GM10847 (cell line): Measurements from ENCODE around the gene JAK3.

Source experiments
- POLR2A ChIP-seq: IDR thresholded peaks from 2 replicates; pipeline ENCODE4 v1.6.1; 2011; ENCODE audit not compliant: insufficient read length; ENCODE audit errors: extremely low read depth

Gene JAK3

DNA sequence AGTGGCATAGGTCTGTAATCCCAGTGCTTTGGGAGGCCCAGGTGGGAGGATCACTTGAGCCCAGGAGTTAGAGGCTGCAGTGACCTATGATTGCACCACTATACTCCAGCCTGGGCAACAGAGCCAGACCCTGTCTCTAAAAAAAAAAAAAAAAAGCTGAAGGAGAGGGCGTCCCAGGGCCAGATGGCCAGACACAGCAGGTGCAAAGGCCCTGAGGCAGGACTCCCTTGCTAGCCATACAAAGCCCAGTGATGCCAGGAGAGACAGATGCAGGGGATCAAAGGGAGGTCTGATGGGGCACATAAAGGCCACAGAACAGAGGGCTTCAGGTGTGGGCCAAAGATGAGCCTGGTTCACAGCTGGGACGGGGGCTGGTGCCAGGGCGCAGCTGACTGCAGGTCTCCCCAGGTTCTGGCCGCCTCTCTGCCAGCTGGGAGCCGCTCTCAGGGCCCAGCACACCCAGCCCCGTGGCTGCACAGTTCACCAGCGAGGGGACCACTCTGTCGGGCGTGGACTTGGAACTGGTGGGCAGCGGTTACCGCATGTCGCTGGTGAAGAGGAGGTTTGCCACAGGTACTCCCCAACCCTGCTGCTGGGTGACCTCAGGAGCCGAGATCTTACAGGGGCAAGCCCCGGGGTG is 60.4 kb downstream of the JAK3 start:
- no peak for TF ChIP-seq POLR2A

DNA sequence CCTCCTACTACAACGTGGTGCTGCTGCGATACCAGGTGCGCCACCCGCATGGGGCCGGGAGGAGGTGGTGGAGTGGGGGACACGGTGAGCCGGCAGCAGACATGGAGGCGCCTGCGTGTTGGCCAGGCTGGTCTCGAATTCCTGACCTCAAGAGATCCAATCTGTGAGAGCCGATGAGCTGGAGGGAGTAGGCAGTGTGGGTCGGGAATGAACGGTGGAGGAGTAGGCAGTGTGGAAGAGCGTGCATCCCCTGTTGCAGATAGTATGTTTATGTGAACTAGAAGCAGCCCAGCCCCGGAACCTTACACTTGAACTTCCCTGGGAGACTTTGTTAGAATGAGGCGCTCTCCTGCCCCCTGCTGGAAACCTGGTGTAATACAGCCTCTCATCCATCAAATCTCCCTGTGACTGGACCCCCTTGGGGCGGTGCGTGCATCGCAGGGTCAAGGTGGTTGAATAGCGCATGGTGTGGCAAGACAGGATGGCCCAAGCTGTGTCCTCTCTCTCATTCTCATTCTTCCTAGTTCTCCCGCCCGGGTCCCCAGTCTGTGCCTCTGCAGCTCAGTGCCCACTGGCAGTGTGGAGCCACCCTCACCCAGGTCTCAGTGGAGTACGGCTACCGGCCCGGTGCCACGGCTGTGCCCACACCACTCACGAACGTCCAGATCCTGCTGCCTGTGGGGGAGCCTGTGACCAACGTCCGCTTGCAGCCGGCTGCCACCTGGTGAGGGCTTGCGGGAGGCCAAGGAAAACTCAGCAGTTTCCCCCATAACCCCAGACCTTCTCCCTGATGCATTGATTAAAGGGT is 63.4 kb downstream of the JAK3 start:
- no peak for TF ChIP-seq POLR2A

DNA sequence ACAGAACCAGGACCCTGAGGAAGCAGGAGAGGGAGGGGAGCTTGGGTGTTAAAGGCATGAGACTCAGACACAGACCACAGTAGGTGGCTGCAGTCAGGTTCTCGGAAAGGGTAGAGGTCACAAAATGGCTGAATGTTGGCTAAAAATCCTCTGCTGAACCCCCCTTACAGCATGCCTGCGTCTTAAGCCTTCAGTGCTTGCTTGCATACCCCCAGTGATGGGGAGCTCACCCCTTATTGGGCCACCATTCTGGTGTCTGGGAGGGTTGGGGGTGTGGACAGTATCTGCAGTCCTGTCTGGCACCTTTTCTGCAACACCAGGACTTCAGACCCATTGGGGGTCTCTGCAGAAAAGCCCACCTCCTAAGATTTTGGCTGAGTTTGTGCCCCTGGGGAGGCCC is 67.0 kb downstream of the JAK3 start:
- no peak for TF ChIP-seq POLR2A

DNA sequence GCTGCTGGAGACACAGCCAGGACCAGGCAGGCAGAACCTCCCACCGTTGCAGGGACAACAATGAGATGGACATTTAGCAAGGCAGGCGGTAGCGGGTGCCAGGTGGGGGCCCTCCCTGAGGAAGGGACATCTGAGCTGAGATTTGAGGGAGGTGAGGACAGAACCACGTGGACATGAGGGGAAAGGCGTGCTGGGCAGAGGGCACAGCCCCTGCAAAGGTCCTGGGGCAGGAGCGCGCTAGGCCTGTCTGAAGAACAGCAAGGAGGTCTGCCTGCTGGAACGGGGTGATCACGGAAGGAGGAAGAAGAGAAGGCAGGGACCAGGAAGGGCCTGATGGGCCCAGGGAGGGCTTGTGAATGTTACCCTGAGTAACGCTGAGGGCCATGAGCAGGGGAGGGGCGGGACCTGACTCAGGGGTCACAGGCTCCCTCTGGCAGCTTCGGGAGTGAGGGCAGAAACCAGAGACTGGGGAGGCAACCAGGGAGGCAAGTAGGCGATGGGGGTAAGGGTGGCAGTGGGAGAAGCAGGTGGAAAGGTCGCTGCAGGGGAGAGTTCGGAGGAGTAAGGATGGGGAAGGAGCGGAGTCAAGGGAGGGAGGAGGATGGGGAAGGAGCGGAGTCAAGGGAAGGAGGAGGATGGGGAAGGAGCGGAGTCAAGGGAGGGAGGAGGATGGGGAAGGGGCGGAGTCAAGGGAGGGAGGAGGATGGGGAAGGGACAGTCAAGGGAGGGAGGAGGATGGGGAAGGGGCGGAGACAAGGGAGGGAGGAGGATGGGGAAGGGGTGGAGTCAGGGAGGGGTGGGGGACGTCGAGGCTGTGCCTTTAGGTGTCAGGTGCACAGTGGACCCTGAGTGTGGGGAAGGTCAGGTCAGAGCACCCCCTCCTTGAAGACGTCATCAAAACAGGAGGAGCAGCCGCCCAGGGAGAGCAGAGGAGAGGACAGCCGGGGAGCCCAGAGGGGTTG is 68.5 kb downstream of the JAK3 start:
- no peak for TF ChIP-seq POLR2A

DNA sequence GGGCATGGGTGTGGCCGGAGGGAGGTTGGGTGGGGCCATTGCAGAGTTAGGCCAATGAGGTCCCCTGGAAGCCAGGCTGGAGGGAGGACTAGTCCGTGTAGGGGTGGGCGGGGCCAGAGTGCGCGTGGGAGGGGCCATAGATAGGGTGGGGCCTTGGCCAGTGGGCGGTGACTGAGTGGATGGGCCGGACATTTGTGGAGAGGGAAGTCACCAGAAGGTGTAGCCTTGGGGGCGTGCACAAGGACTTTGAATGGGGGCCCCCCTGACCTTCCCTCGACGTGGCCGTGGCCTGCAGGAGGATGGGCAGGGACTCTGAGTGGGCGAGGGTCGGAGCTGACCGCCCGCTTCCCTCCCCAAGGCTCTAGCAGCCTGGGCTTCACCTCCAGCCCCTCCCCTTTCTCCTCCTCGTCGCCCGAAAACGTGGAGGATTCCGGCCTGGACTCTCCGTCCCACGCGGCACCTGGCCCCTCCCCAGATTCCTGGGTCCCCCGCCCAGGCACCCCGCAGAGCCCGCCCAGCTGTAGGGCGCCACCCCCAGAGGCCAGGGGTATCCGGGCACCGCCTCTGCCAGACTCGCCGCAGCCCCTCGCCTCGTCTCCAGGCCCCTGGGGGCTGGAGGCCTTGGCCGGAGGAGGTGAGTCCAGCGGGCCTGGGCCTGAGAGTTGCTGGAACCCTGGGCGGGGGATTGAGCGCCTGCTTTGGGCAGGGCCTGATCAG is 69.4 kb downstream of the JAK3 start:
- no peak for TF ChIP-seq POLR2A

DNA sequence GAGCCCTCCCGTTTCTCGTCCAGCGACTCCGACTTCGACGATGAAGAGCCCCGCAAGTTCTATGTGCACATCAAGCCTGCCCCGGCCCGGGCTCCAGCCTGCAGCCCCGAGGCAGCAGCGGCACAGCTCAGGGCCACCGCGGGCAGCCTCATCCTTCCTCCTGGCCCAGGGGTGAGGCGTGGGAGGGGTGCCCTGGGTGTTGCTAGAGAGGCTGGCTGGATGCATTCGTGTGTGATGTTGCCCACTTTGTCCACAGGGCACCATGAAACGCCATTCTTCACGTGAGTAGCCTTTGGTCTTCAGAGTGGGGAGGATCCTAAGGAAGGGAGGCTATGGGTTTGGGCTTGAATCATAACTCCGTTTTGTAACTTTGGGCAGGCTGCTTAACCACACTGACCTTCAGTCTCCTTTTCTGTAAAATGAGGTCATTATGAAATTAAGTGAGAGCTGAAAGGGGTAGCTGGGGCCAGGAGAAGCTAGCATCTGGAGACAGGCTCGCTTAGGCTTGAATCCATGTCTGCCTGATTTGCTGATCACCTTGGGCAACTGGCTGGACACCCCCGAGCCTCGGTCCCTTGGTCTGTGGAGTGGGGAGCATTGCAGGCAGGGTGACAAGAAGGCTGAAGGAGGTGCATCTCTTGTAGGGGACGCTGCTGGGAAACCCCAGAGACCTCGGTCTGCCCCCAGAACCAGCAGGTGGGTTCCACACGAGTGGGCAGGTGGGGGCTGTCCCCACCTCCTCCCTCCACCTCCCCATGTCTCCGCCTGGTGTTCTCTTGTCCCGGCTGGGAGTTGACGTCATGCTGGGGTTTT is 71.6 kb downstream of the JAK3 start:
- TF ChIP-seq POLR2A, result no peak

DNA sequence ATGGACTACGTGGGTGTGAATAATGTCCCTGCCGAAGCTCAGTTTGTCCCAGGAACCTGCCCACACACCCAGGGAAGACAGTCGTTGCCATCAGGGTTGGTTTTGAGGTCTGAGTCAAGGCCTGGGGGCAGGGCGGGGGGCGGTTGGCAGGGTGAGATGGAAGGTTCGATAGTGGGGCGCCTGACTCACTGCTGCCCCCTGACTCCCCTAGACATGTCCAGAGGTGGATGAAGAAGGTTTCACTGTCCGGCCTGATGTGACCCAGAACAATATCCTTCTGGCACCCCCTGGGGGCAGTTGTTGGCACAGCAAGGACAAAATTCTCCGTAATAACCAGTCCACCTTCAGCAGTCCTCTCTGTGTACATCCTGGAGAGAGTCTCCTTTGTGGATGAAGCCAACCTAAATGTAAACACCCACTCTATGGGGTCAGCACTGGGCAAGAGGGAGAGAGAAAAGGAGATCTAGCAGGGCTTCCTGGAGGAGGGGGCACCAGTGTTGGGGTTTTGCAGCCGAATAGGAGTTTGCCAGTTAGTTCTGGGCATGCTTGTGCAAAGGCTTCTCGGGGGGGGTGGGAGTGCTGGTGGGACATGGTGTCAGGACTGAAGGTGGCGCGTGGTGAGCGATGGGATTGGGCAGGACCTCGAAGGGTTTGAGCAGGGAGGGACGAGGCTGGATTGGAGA is 72.4 kb downstream of the JAK3 start:
- TF ChIP-seq POLR2A, result no peak
